Sigmoid colon (tissue), 7 donors: Measurements from ENCODE around the gene DNAH17. TPM values are rescaled to one million over a fixed set of nuclear protein-coding genes. Genes with fewer than 3 reads are reported as not detected.

ENCODE experiments used
- DNase-seq: peaks from one replicate; pipeline ENCODE4 v3.0.0-alpha.2; 2019
- H3K27ac ChIP-seq, 4 donors: fragments of 200-600 bp; sonication (generic); one replicate each; pipeline ENCODE4 v1.5.1; 2016 to 2019; ENCODE audit warnings: mild to moderate bottlenecking in 1 of 4
- H3K27me3 ChIP-seq, 3 donors: fragments of 200-600 bp; sonication (generic); one replicate each; pipeline ENCODE4 v1.5.1; 2019; ENCODE audit warnings: mild to moderate bottlenecking in 1 of 3
- H3K36me3 ChIP-seq, 4 donors: fragments of 200-600 bp; sonication (generic); one replicate each; pipeline ENCODE4 v1.5.1; 2016 to 2019
- H3K4me1 ChIP-seq, 4 donors: fragments of 200-600 bp; sonication (generic); one replicate each; pipeline ENCODE4 v1.5.1; 2017 to 2019
- H3K4me3 ChIP-seq, 4 donors: fragments of 200-600 bp; sonication (generic); one replicate each; pipeline ENCODE4 v1.5.1; 2017 to 2019; ENCODE audit warnings: mild to moderate bottlenecking in 2 of 4, moderate library complexity in 1 of 4
- H3K9me3 ChIP-seq, 4 donors: fragments of 200-600 bp in 3 of 4; sonication (generic) in 3 of 4; one replicate each; pipeline versions ENCODE4 v1.5.1 to v1.6.1; 2013 to 2019
- EP300 ChIP-seq, 4 donors: sonication (generic); formaldehyde crosslinking; IDR thresholded peaks; one replicate each; pipeline ENCODE4 v1.6.1; 2017; ENCODE audit warnings: antibody characterized with exemption in 4 of 4
- POLR2A ChIP-seq, 2 donors: fragments of 450-650 bp; IDR thresholded peaks; one replicate each; pipeline ENCODE4 v1.6.1; 2016; ENCODE audit warnings: antibody characterized with exemption in 2 of 2, mild to moderate bottlenecking in 2 of 2, moderate library complexity in 2 of 2
- POLR2AphosphoS5 ChIP-seq, 4 donors: sonication (generic); formaldehyde crosslinking; IDR thresholded peaks; one replicate each; pipeline ENCODE4 v1.6.1; 2017; ENCODE audit warnings: antibody characterized with exemption in 4 of 4
- WGBS, 2 donors: extraction: QIAGEN DNeasy Blood & Tissue Kit; methylation state at CpG; one replicate each; pipeline ENCODE4 v1.1.7; 2013; 5-methylcytosine and 5-hydroxymethylcytosine counted together
- intact Hi-C: fragments of 100-400 bp; cut with DNase I; formaldehyde crosslinking; loops from one replicate; pipeline ENCODE4 v1.15.1; 2023
- polyA plus RNA-seq, 3 donors: library from polyadenylated mRNA; stranded (reverse); fragments of 200-250 nt; gene quantifications; one replicate each; pipeline ENCODE4 v1.2.3, GENCODE V29; 2013
- total RNA-seq, 4 donors: library from RNA; depleted of rRNA; stranded (reverse); fragments of >200 nt; gene quantifications; one replicate each; pipeline ENCODE4 v1.1.0, GENCODE V29; 2016
- TF ChIP-seq, protein P1 (sequence below), 4 experiments: fragments of 450-650 bp in 3 of 4; fragments of 200-600 bp in 1 of 4; IDR thresholded peaks; one replicate each; pipeline ENCODE4 v1.5.1; 2016 to 2019; ENCODE audit warnings: antibody characterized with exemption in 4 of 4, mild to moderate bottlenecking in 3 of 4, moderate library complexity in 2 of 4
- donor health status: healthy with polysubstance abuse.
- donor health status: Bipolar disorder and iron deficiency.
- donor health status: healthy.

The DNAH17 gene
- total and polyA plus RNA-seq, 7 donors = 0.07 to 0.68 (median 0.26) TPM; not detected in 3

DNA sequence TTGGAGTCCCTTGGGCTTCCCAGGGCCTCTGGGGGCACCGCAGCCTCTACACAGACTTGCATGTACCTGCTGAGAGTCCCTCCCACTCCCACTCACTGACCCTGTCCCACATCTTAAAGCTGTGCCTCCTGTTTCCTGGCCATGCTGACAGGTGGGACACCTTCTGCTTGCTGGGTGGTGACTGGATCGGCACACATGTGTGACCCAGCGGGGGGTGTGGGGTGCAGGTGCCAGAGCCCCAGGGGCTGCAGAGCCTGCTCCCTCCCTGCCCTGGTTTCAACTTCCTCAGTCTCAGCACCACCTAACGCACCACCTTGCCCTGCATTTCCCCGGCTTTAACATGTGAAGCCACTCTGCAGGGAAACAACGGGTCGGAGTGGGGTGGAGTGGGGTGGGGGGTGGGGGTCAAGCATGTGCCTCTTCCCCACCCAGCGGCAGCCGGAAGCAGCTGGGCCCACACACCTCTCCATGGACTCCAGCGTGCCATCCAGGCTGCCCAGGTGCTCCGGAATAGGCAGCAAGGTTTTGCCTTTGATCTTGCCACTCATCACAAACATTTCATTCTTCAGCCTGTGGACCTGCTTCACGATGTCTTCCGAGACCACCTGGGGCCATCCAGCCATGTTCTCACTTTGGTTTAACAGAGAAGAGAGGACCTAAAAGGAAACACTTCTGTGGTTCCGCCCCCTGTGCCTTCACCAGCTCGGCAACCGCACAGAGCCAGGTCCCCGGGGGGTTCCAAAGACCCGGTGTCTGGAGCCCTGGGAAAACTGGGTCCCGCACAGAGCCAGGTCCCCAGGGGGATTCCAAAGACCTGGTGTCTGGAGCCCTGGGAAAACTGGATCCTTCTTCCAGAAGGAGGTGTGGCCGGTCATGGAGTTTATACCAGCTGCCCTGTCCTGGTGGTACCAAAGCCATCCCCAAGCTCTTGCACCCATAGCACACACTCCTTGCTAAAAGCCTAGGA lies 4.7 kb downstream of the DNAH17 start:
- Histone ChIP-seq H3K4me3 (no peak overlapping the region), H3K27me3 (no peaks in the 10 kb centered on the region), H3K9me3 (no peaks in the 10 kb centered on the region), H3K4me1 (no peaks in the 10 kb centered on the region), H3K27ac (no peak overlapping the region), H3K36me3 (no peaks in the 10 kb centered on the region)
- no peak for DNase-seq
- 61 to 72% methylated on average over 20 of the region's 20 CpGs for whole genome bisulfite sequencing, 2 donors
- TF ChIP-seq POLR2AphosphoS5 (IDR thresholded peaks at IDR 0.05) (no peak), EP300 (IDR thresholded peaks at IDR 0.05) (no peak), POLR2A (IDR thresholded peaks at IDR 0.05) (no peak)
- TF ChIP-seq, protein P1, sequence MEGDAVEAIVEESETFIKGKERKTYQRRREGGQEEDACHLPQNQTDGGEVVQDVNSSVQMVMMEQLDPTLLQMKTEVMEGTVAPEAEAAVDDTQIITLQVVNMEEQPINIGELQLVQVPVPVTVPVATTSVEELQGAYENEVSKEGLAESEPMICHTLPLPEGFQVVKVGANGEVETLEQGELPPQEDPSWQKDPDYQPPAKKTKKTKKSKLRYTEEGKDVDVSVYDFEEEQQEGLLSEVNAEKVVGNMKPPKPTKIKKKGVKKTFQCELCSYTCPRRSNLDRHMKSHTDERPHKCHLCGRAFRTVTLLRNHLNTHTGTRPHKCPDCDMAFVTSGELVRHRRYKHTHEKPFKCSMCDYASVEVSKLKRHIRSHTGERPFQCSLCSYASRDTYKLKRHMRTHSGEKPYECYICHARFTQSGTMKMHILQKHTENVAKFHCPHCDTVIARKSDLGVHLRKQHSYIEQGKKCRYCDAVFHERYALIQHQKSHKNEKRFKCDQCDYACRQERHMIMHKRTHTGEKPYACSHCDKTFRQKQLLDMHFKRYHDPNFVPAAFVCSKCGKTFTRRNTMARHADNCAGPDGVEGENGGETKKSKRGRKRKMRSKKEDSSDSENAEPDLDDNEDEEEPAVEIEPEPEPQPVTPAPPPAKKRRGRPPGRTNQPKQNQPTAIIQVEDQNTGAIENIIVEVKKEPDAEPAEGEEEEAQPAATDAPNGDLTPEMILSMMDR (IDR thresholded peaks at IDR 0.05) = no peak
- intact Hi-C loops = no loop called here

DNA sequence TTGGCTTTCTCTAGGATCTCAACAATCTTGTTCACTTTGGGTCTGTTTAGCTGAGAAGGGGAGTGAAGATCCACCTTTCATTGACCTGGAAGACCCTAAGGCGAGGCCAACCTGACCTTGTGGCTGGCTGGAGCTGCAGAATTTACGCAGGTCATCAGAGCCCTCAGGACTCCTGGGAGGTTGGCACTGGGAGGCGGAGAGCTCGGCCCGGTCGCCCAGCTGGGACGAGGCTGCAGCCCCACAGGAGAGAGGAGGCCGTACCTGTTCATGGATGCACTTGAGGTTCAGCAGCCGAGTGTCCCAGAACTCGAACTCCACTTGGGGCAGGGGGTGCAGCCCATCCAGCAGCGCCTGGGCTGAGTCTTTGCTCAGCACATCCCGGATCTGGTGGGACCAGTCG lies 5.9 kb downstream of the DNAH17 start:
- no peak overlapping the region for H3K4me3 ChIP-seq
- no peak for DNase-seq
- no peak for TF ChIP-seq EP300 (IDR thresholded peaks at IDR 0.05)
- no peak for TF ChIP-seq POLR2A (IDR thresholded peaks at IDR 0.05)
- TF ChIP-seq, protein P1 (IDR thresholded peaks at IDR 0.05) = no peak
- TF ChIP-seq POLR2AphosphoS5 (IDR thresholded peaks at IDR 0.05) = no peak
- no peaks in the 10 kb centered on the region for H3K36me3 ChIP-seq
- intact Hi-C loops = no loop called here
- no peak overlapping the region for H3K27ac ChIP-seq
- H3K4me1 ChIP-seq = no peaks in the 10 kb centered on the region
- H3K27me3 ChIP-seq = no peaks in the 10 kb centered on the region
- H3K9me3 ChIP-seq = no peaks in the 10 kb centered on the region
- WGBS, 2 donors = 92% methylated on average over 13 of the region's 13 CpGs

DNA sequence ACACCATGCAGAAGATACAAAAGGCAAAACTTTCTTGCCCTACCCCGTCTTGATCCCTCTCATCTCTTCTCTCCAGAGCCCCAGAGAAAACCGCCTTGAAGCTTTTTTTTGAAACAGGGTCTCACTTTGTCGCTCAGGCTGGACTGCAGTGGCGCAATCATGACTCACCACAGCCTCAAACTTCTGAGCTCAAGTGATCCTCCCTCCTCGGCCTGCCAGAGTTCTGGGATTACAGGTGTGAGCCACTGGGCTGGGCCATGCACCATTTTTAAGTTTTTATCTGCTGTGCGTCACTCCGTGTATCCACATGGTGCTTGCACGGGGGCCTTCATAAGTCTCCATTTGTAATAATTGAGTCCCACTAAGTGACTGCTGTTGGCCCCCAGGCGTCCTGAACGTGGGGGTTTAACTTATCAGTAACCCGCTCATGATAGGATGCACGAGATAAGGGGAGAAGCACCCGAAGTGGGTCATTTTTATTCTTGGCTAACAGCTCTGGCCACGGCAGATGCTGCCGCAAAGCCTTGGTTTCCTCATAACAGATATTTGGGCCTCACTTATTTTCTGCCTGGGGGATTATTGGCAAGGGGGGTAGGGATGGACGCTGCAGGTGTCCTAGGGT lies 8.6 kb downstream of the DNAH17 start:
- no peak overlapping the region for H3K4me3 ChIP-seq
- no peaks in the 10 kb centered on the region for H3K36me3 ChIP-seq
- intact Hi-C loops = no loop called here
- DNase-seq = no peak
- no peak overlapping the region for H3K27ac ChIP-seq
- H3K4me1 ChIP-seq = no peaks in the 10 kb centered on the region
- H3K27me3 ChIP-seq = no peaks in the 10 kb centered on the region
- no peaks in the 10 kb centered on the region for H3K9me3 ChIP-seq
- TF ChIP-seq POLR2A (IDR thresholded peaks at IDR 0.05) (no peak), POLR2AphosphoS5 (IDR thresholded peaks at IDR 0.05) (no peak), EP300 (IDR thresholded peaks at IDR 0.05) (no peak)
- TF ChIP-seq, protein P1 (IDR thresholded peaks at IDR 0.05) = no peak
- 77 to 86% methylated on average over 16 of the region's 16 CpGs for WGBS, 2 donors

DNA sequence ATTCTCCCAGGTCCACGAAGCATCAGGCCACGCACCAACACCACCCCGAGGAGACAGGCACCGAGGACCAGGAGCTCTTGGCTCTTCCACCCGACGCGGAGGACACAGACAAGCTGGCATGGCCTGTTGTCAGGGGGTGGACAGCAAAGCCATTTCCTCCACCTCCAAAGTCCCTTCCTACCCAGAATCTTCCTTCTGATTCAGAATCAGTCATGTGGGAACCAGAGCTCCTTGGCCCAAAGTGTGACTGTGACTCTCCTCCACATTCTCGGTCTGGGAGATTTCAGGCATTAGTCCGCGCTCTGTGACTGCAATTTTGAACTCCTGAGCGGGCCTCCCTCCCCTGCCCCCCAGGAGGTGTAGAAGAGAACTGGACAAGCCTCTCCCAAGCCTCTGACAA lies 9.2 kb downstream of the DNAH17 start:
- H3K36me3 ChIP-seq = no peaks in the 10 kb centered on the region
- no peak for DNase-seq
- intact Hi-C loops = no loop called here
- H3K9me3 ChIP-seq = no peaks in the 10 kb centered on the region
- H3K27ac ChIP-seq = no peak overlapping the region
- TF ChIP-seq POLR2A (IDR thresholded peaks at IDR 0.05) = no peak
- no peak for TF ChIP-seq POLR2AphosphoS5 (IDR thresholded peaks at IDR 0.05)
- TF ChIP-seq, protein P1 (IDR thresholded peaks at IDR 0.05) = no peak
- no peak for TF ChIP-seq EP300 (IDR thresholded peaks at IDR 0.05)
- H3K4me1 ChIP-seq = no peaks in the 10 kb centered on the region
- H3K27me3 ChIP-seq = no peaks in the 10 kb centered on the region
- no peak overlapping the region for H3K4me3 ChIP-seq
- WGBS, 2 donors = 88 to 89% methylated on average over 11 of the region's 11 CpGs
